ENCODE results near the gene NDUFS7.

The NDUFS7 gene

DNA sequence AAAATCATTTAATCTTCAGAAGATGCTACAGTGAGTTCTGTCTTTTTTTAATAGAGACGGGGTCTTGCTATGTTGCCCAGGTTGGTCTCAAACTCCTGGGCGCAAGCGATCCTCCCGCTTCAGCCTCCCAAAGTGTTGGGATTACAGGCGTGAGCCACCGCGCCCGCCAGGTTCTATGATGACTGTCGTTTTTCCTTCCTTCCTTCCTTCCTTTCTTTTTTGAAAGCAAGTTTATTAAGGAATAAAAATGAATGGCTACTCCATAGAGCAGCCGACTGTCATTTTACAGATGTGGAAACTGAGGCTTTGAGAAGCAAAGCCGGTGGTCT is 18.1 kb downstream of the NDUFS7 start:
- no peak for DNase-seq

DNA sequence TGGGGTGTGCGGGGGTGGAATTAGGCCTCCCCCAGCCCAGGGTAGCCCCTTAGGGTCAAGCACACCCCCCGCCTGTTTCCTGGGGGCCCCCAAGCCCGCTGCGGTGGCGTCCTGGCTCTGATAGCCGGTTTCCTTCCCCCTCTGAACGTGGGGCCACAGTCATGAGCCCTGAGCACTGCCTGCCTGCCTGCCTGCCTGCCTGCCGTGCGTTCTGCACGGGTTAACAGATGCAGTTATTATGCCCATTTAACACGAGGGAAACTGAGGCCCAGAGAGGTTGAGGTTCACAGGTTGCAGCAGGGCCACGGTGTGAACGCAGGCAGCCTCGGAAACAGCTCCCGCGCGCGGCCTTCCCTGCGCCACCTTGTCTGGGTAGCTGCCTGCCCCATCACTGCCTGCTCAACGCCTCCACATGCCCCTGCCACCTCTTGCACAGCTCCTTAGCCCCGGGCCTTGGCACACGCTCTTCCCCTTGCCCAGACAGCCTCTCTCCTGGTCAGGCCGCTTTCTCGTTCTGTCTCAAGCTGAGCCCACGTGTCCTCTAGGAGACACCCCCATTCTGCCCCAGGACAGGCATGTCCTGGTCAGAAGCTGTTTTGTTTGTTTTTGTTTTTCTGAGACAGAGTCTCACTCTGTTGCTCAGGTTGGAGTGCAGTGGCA is 18.8 kb downstream of the NDUFS7 start:
- DNase-seq = no peak

GRCh38 chr19:1406774-1407527 is 23.2 kb downstream of the NDUFS7 start:
- peak; percentile 98 for DNase-seq

DNA sequence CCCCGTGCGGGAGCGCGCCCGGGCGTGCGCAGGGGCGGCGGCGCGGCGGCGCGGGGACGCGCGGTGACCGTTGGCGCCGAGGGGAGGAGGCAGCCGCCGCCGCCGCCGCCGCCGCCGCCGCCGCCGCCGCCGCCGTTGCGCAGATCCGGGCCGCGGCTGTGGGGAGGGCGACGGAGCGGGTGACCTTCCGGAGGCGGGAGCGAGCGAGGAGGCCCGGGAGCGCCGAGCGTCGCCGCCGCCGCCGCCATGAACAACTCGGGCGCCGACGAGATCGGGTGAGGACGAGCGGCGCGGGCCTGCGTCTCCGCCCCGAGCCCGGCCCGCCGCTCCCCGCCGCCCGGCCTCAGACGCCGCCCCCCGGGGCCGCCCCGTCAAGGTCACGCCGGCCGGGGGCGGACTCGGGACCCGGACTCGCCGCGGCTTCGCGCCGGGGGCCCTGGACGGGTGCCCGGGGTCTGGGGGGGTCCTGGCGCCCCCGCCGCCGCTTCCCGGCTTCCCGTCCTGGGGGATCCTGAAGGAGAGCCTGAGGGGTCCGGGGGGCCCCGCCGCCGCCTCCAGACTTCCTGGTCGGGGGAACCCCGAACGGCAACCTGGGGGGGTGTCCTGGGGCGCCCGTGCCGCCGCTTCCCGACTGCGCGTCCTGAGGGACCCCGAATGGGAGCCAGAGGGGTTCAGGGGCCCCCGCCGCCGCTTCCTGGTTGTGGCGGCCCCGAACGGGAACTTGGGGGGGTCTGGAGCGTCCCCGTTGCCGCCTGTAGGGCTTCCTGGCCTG is 24.0 kb downstream of the NDUFS7 start, which contains the start of gene DAZAP1:
Gene DAZAP1, plus strand, starts transcription at position 59 of the 772 bp plus-strand sequence. Its CDS starts 188 bp downstream, at position 247.
- no peak for DNase-seq

DNA sequence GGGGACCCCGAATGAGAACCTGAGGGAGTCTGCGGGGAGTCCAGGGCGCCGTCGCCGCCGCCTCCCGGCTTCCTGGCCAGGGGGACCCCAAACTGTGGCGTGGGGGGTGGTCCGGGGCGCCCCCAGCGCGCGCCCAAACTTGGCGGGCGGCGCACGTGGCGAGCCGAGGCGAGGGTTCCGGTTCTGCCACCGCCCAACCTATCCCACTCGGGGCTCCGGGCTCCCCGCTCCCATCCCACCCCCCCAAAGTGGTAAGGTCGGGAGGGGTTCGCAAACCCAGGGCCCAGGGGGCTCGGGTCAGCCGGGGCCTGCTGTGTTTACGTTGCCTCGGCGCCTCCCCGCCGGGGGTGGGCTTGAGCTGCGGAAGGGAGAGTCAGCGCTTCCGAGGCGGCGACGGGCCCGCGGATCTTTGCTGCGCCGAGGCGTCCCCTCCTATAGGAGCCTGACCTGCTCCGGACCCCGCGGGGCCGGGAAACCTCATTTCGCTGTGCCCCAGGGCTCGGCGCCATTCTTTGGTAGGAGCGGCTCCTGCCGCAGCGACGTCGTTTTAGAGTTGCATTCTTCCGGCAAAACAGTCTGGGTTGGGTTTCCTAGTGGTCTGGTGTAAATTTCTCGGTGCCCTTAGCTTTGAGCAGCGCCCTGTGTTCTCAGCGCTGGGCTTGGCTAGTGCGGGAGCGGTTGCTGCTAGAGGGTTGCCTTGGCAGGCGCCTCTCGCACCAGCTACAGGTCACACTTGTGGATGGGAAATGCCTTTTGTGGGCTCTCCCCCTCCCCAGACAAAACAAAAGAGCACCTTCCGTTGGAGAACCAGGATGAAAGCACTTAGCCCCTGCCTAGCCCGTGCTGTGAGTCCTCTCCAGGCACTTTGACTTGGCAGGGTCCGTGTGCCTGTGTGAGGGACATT is 24.8 kb downstream of the NDUFS7 start:
- DNase-seq = peak; percentile 48

DNA sequence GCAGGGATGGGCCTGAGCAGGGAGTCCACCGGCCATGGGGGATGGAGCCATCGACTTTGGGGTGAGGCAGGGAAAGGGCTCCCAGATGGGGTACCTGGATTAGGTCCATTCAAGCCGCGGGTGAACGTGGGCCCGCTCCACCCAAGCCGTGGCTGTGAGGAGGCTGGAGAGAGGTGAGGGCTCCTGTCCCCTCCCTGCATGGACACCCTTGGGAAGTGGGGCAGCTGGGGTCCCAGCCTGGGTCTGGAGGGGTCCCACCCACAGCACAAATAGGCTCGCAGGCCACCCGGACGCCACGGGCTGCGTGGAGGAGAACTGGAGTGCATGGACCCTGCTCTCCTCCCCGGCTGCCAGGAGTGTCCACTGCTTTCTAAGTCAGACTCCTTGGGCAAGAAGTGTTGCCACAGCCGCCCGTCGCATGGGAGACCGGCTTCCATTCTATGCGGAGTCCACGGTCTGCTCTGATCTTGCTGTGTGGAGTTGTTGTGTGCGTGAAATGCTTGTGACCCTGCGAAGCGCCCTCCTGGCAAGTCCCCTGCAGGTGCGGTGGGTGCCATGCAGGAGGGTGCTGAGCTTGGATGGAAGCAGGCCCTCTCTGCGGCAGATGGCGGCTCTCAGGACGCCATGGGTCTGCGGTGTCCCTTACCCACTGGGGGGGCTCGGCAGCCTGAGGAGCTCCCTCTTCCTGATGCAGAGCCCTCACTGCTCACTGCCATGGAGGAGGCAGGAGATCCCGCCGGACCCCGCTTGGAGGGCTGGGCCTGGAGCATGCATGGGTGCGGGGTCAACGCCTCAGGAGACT is 25.7 kb downstream of the NDUFS7 start:
- DNase-seq = no peak

- no peak for DNase-seq
Measured at GRCh38 chr19:1410136-1410786, 26.6 kb downstream of the NDUFS7 start.

DNA sequence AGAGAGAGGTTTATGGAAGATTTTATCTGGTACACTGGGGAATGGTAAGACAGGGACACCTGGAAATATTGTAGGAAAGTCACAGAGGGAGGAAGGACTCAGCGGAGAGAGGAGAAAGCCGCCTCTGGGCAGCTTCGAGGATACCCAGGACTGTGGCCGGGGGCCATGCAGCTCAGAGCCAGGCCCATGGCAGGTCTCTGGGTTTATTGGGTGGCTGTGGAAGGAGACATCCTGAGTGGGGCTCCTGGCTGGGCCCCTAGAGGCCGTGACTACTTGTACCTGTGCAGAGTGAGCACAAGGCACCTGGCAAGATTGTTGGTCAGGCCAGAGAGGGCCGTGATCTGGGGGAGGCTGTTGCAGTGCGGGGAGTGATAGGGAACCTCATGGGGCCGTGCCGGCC is 27.1 kb downstream of the NDUFS7 start:
- DNase-seq = no peak

- no peak for DNase-seq
Measured at GRCh38 chr19:1411255-1412191, 27.8 kb downstream of the NDUFS7 start.

GRCh38 chr19:1412323-1412923 is 28.7 kb downstream of the NDUFS7 start:
- DNase-seq = no peak

GRCh38 chr19:1412995-1413800 is 29.5 kb downstream of the NDUFS7 start:
- no peak for DNase-seq

DNA sequence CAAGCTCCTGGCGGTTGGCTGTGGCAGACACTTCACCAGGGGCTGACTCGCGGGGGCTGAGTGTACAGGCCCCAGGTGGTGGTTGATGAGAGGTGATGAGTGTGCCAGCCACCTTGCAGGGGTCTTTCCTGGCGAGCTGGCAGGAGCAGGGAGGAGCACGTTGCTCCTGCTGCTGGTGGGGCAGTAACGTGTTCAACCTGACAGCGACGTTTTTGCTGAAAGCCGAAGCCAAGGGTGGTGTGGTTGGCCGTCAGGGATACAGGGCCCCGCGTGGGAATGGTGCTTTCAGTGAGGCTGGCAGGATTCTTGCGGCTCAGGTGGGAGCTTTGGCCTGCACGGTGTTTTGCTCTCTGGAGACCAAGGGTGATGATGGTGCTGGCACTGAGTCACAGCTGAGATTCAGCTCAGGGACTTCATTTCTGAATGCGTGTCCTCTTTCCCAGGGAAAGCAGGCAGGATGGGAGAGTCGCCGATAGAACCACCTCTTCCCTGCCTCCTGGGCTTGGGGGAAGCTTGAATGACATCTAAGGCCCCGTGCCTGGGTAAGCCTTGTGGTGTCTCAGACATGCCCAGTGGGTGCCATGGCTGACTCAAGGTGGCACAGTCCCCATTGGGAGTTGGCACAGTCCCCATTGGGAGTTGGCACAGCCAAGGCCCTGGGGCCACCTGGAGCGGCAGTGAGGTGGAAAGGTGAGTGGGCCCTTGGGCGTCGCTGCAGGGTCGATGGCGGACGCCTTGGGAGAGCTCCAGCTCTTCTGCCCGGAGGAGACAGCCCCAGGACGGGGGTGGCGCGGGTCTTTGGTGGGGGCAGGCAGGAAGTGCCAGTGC is 32.5 kb downstream of the NDUFS7 start:
- DNase-seq = no peak

- no peak for DNase-seq
Measured at GRCh38 chr19:1417145-1417544, 33.4 kb downstream of the NDUFS7 start.

GRCh38 chr19:1417681-1418495 is 34.2 kb downstream of the NDUFS7 start:
- DNase-seq = no peak

DNA sequence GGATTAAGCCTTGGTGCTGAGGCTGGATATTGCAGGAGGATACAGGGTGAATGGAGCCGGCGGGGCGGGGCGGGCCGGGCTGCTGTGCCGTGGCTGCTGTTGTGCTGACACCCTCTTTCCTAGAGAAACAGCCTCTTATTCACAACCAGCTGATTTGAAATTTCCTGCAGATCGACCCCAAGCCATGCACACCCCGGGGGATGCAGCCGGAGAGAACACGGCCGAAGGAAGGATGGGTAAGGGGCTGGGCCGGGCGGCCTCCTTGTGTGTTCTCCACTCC is 34.7 kb downstream of the NDUFS7 start:
- no peak for DNase-seq

- no peak for DNase-seq
Measured at GRCh38 chr19:1418951-1419738, 35.4 kb downstream of the NDUFS7 start.

Data from hematopoietic multipotent progenitor cell treated with erythropoietin and hydrocortisone succinate and interleukin-3 and kit ligand, for 8 days (in vitro differentiated cells).